ENCODE data around the gene MAST2. TPM values are rescaled to one million over a fixed set of nuclear protein-coding genes. Genes with fewer than 3 reads are reported as not detected.

The MAST2 gene
- total RNA-seq, 1 experiment from 2014 or later, result 41.9 TPM

DNA sequence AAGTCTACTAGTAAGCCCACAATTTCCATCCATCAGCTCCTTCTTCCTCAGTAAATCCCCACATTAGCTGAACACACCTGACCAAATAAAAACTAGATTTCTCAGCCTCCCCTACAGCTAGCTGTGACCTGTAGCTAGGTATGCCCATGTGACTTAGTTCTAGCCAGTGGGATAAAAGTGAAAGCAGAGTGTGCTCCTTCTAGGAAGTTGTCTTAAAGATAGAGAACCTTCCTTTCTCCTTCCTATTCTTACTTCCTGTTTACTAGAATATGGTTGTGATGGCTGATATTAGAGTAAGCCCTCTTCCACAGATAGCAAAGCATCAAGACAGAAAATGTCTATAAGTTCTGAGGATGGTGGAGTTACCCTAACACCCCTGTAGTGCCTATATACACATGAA lies 262.0 kb downstream of the MAST2 start:
- peak; percentile 18 for DNase-seq (ENCODE audit: low read depth, low spot score)
- Histone ChIP-seq H4K20me1 (ENCODE audit: insufficient read depth) (no peaks in the 10 kb centered on the region), H3K27ac (ENCODE audit: low read depth, low read length) (no peak overlapping the region), H3K9me3 (ENCODE audit: control insufficient read depth in 1 of 2, insufficient read depth in 1 of 2, low read depth in 1 of 2, low read length in 2 of 2) (no peaks in the 10 kb centered on the region), H2AFZ (ENCODE audit: low read depth, low read length, poor library complexity, severe bottlenecking) (peak overlapping the region; percentile 14), H3K27me3 (ENCODE audit: insufficient read depth, low read length) (no peaks in the 10 kb centered on the region), H3K36me3 (ENCODE audit: control insufficient read depth in 1 of 2, insufficient read depth in 2 of 2, low read length in 2 of 2) (no peaks in the 10 kb centered on the region), H3K4me1 (ENCODE audit: control insufficient read depth in 1 of 2, insufficient read depth in 2 of 2, low read length in 2 of 2) (peaks cover 2 to 24% of the 10 kb centered on the region in 2 experiments; a peak in 3 of 4 replicates), H3K9me2 (ENCODE audit: insufficient read depth) (no peaks in the 10 kb centered on the region), H3K4me2 (ENCODE audit: low read length) (peak overlapping the region; percentile 44), H3K79me2 (ENCODE audit: insufficient read depth, low read length) (no peaks in the 10 kb centered on the region), H3K4me3 (replicated peaks in 1 of 2; ENCODE audit: low read depth in 1 of 2, low read length in 2 of 2) (no peak overlapping the region), H3K9ac (ENCODE audit: low read length) (no peak overlapping the region)
- ChIA-PET POLR2A (no interaction called here), RAD21 (ENCODE audit: low non-redundant PET in 1 of 2, low total read pairs in 2 of 2, uncharacterized antibody in 2 of 2, unreplicated experiment in 2 of 2) (no interaction called here), CTCF (no interaction called here)
- TF ChIP-seq ELF1 (IDR thresholded peaks at IDR 0.05; ENCODE audit: borderline replicate concordance, low read depth), result peak; percentile 35; the same call in 1 of the 2 replicates
- 0 out of 2 replicates have a peak, but pooled peaks have one; percentile 32 for TF ChIP-seq POLR2AphosphoS5 (IDR thresholded peaks at IDR 0.05; ENCODE audit: low read depth, low read length)
- TF ChIP-seq REST (IDR thresholded peaks at IDR 0.05; ENCODE audit: low read depth), result no peak
- intact Hi-C loops (cut with micrococcal nuclease), result no loop called here
- ATAC-seq, result peak; percentile 89
- BruUV-seq (replicated peaks), result no TSS peak

DNA sequence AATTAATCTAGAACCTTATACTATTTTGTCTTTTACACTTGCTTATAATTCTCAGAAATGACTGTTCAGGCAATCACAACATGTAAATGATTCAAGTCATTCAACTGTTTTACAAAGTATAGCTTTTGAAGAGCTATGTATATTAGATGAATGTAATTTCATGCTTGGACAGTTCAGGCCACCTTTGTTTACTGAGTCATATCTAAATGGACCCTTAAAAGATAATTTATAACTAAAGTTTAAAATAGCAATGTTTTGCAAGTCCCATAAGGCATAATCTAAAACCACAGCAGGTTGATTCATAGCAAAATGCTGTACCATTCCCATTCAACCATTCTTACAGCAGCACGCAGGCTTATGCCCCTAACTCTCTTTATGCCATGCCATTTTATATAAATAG lies 264.2 kb downstream of the MAST2 start:
- Histone ChIP-seq H3K4me3 (replicated peaks in 1 of 2; ENCODE audit: low read depth in 1 of 2, low read length in 2 of 2) (no peak overlapping the region), H3K36me3 (ENCODE audit: control insufficient read depth in 1 of 2, insufficient read depth in 2 of 2, low read length in 2 of 2) (no peaks in the 10 kb centered on the region), H3K79me2 (ENCODE audit: insufficient read depth, low read length) (no peaks in the 10 kb centered on the region), H3K9me2 (ENCODE audit: insufficient read depth) (no peaks in the 10 kb centered on the region), H3K4me1 (ENCODE audit: control insufficient read depth in 1 of 2, insufficient read depth in 2 of 2, low read length in 2 of 2) (peaks cover 0 to 21% of the 10 kb centered on the region in 2 experiments; a peak in 2 of 4 replicates), H3K9me3 (ENCODE audit: control insufficient read depth in 1 of 2, insufficient read depth in 1 of 2, low read depth in 1 of 2, low read length in 2 of 2) (no peaks in the 10 kb centered on the region), H3K27ac (ENCODE audit: low read depth, low read length) (no peak overlapping the region), H4K20me1 (ENCODE audit: insufficient read depth) (no peaks in the 10 kb centered on the region), H3K9ac (ENCODE audit: low read length) (no peak overlapping the region), H3K4me2 (ENCODE audit: low read length) (no peak overlapping the region), H3K27me3 (ENCODE audit: insufficient read depth, low read length) (no peaks in the 10 kb centered on the region), H2AFZ (ENCODE audit: low read depth, low read length, poor library complexity, severe bottlenecking) (no peak overlapping the region)
- ChIA-PET POLR2A (interaction anchor here (0.6 kb wide), 1 partner anchor 12 kb away, joined by 3 read pairs; no protein-coding TSS in a partner anchor), RAD21 (ENCODE audit: low non-redundant PET in 1 of 2, low total read pairs in 2 of 2, uncharacterized antibody in 2 of 2, unreplicated experiment in 2 of 2) (no interaction called here), CTCF (no interaction called here)
- intact Hi-C loops (cut with micrococcal nuclease), result no loop called here
- no peak for DNase-seq (ENCODE audit: low read depth, low spot score)
- no TSS peak for BruUV-seq (replicated peaks)
- no peak for ATAC-seq
- TF ChIP-seq JUND (IDR thresholded peaks at IDR 0.05), result no peak
- TF ChIP-seq FOSL1 (IDR thresholded peaks at IDR 0.05; ENCODE audit: low read depth), result no peak
- TF ChIP-seq ZBTB33 (IDR thresholded peaks at IDR 0.05; ENCODE audit: extremely low read depth, insufficient replicate concordance, low read length), result no peak
- TF ChIP-seq ZFX (IDR thresholded peaks at IDR 0.05), result no peak
- no peak for TF ChIP-seq ZNF274 (IDR thresholded peaks at IDR 0.05; ENCODE audit: low read depth, low read length)
- TF ChIP-seq SIN3A (IDR thresholded peaks at IDR 0.05; ENCODE audit: low read depth), result no peak
- TF ChIP-seq EZH2phosphoT487 (IDR thresholded peaks at IDR 0.05; ENCODE audit: borderline replicate concordance), result no peak
- no peak for TF ChIP-seq ATF3 (IDR thresholded peaks at IDR 0.05)
- TF ChIP-seq RAD21 (IDR thresholded peaks at IDR 0.05; ENCODE audit: low read depth), result no peak
- TF ChIP-seq, protein P1, sequence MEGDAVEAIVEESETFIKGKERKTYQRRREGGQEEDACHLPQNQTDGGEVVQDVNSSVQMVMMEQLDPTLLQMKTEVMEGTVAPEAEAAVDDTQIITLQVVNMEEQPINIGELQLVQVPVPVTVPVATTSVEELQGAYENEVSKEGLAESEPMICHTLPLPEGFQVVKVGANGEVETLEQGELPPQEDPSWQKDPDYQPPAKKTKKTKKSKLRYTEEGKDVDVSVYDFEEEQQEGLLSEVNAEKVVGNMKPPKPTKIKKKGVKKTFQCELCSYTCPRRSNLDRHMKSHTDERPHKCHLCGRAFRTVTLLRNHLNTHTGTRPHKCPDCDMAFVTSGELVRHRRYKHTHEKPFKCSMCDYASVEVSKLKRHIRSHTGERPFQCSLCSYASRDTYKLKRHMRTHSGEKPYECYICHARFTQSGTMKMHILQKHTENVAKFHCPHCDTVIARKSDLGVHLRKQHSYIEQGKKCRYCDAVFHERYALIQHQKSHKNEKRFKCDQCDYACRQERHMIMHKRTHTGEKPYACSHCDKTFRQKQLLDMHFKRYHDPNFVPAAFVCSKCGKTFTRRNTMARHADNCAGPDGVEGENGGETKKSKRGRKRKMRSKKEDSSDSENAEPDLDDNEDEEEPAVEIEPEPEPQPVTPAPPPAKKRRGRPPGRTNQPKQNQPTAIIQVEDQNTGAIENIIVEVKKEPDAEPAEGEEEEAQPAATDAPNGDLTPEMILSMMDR (IDR thresholded peaks at IDR 0.05 in 2 of 3, conservative IDR thresholded peaks at IDR 0.05 in 1 of 3; ENCODE audit: borderline replicate concordance in 1 of 3, insufficient read depth in 1 of 3, low read depth in 2 of 3, low read length in 2 of 3), result no peak
